NT2/D1 (cell line): Measurements from ENCODE around the gene ATP5PB.

Experiments used
- SUZ12 ChIP-seq: IDR thresholded peaks from 2 replicates; pipeline ENCODE4 v1.6.1; 2011; ENCODE audit not compliant: insufficient read length, insufficient read depth; ENCODE audit errors: extremely low read depth
- YY1 ChIP-seq: IDR thresholded peaks from 2 replicates; pipeline ENCODE4 v1.6.1; 2011; ENCODE audit not compliant: insufficient read length, insufficient read depth
- ZNF274 ChIP-seq: IDR thresholded peaks from 2 replicates; pipeline ENCODE4 v1.6.1; 2011; ENCODE audit warnings: mild to moderate bottlenecking, low read depth, low read length

DNA sequence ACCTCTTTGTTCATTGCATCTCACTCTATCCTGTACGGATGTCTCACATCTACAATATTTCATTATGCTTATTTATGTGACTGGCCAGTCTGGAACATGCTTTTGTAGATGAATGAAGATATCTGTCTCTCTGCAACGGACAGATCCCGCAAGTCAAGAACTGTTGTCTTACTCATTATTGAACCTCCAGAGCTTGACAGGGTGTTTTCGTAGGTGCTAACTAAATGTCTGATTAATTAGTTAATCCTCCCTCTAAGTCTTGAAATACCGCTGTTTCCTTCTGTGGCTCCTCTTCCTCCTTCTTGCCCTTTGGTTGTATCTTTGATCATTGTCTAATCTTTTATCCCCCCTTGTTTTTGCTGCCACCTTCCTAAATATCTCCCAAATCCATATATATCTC is 21.3 kb downstream of the ATP5PB start:
- TF ChIP-seq YY1 (no peak), ZNF274 (no peak), SUZ12 (no peak)
